Measurements from ENCODE around the gene OSBP2. TPM values are rescaled to one million over a fixed set of nuclear protein-coding genes. Genes with fewer than 3 reads are reported as not detected.

OSBP2 gene
- total RNA-seq, 1 experiment from 2014 or later, result 7.1 TPM

- no peaks in the 10 kb centered on the region for H3K27me3 ChIP-seq (ENCODE audit: insufficient read depth, low read depth)
- intact Hi-C loops (cut with micrococcal nuclease; ENCODE audit: unreplicated experiment), result no loop called here
- ChIA-PET POLR2A (ENCODE audit: unreplicated experiment) (interaction anchor here (0.5 kb wide), 1 partner anchor 20 kb away, joined by 3 read pairs; no protein-coding TSS in a partner anchor), CTCF (no interaction called here)
- no peaks in the 10 kb centered on the region for H3K79me2 ChIP-seq (ENCODE audit: low read depth)
- no peak overlapping the region for H2AFZ ChIP-seq
- DNase-seq, result peak in 1 of 2 experiments; percentile 26
- no TSS peak for BruUV-seq (replicated peaks)
- TF ChIP-seq CTCF (conservative IDR thresholded peaks at IDR 0.05) (no peak), EZH2 (IDR thresholded peaks at IDR 0.05; ENCODE audit: low read depth) (no peak)
- peaks cover 4% of the 10 kb centered on the region; the same call in 1 of the 2 replicates for H3F3A ChIP-seq (ENCODE audit: insufficient read depth, low read depth)
- H3K9me2 ChIP-seq (ENCODE audit: insufficient read depth), result no peaks in the 10 kb centered on the region
- H3K4me3 ChIP-seq, result no peak overlapping the region
- H4K20me1 ChIP-seq (ENCODE audit: insufficient read depth), result no peaks in the 10 kb centered on the region
- H3K4me2 ChIP-seq, result no peak overlapping the region
- H3K4me1 ChIP-seq (replicated peaks; ENCODE audit: insufficient read depth), result peaks cover 6% of the 10 kb centered on the region
- no peak overlapping the region for H3K27ac ChIP-seq
- H3K36me3 ChIP-seq (ENCODE audit: low read depth), result no peaks in the 10 kb centered on the region
- H3K9me3 ChIP-seq (ENCODE audit: insufficient read depth, low read depth), result no peaks in the 10 kb centered on the region
Measured at GRCh38 chr22:30662040-30662439, 32.6 kb upstream of the OSBP2 start.

GRCh38 chr22:30664798-30665197, 29.9 kb upstream of the OSBP2 start:
- Histone ChIP-seq H3K9me3 (ENCODE audit: insufficient read depth, low read depth) (no peaks in the 10 kb centered on the region), H3K4me3 (no peak overlapping the region), H3K4me1 (replicated peaks; ENCODE audit: insufficient read depth) (peaks cover 14% of the 10 kb centered on the region), H3K79me2 (ENCODE audit: low read depth) (no peaks in the 10 kb centered on the region), H3K4me2 (no peak overlapping the region), H3K27ac (no peak overlapping the region), H3F3A (ENCODE audit: insufficient read depth, low read depth) (peaks cover 4% of the 10 kb centered on the region; the same call in 1 of the 2 replicates), H3K27me3 (ENCODE audit: insufficient read depth, low read depth) (no peaks in the 10 kb centered on the region), H4K20me1 (ENCODE audit: insufficient read depth) (no peaks in the 10 kb centered on the region), H3K9me2 (ENCODE audit: insufficient read depth) (no peaks in the 10 kb centered on the region), H2AFZ (no peak overlapping the region), H3K36me3 (ENCODE audit: low read depth) (no peaks in the 10 kb centered on the region)
- intact Hi-C loops (cut with micrococcal nuclease; ENCODE audit: unreplicated experiment), result no loop called here
- CTCF ChIA-PET, result no interaction called here
- no peak for DNase-seq
- POLR2A ChIA-PET (ENCODE audit: unreplicated experiment), result no interaction called here
- BruUV-seq (replicated peaks), result no TSS peak
- TF ChIP-seq CTCF (conservative IDR thresholded peaks at IDR 0.05), result no peak

GRCh38 chr22:30665266-30665665, 29.4 kb upstream of the OSBP2 start:
- no peaks in the 10 kb centered on the region for H3K36me3 ChIP-seq (ENCODE audit: low read depth)
- H3K27ac ChIP-seq, result no peak overlapping the region
- no peaks in the 10 kb centered on the region for H3K9me3 ChIP-seq (ENCODE audit: insufficient read depth, low read depth)
- no peak overlapping the region for H2AFZ ChIP-seq
- ChIA-PET POLR2A (ENCODE audit: unreplicated experiment) (interaction anchor here (0.6 kb wide), 1 partner anchor 72 kb away, joined by 8 read pairs; no protein-coding TSS in a partner anchor), CTCF (no interaction called here)
- H3K4me3 ChIP-seq, result no peak overlapping the region
- DNase-seq, result no peak
- H3K27me3 ChIP-seq (ENCODE audit: insufficient read depth, low read depth), result no peaks in the 10 kb centered on the region
- H3K79me2 ChIP-seq (ENCODE audit: low read depth), result no peaks in the 10 kb centered on the region
- H3K9me2 ChIP-seq (ENCODE audit: insufficient read depth), result no peaks in the 10 kb centered on the region
- peaks cover 4% of the 10 kb centered on the region; the same call in 1 of the 2 replicates for H3F3A ChIP-seq (ENCODE audit: insufficient read depth, low read depth)
- TF ChIP-seq CTCF (conservative IDR thresholded peaks at IDR 0.05) (no peak), EZH2 (IDR thresholded peaks at IDR 0.05; ENCODE audit: low read depth) (no peak)
- intact Hi-C loops (cut with micrococcal nuclease; ENCODE audit: unreplicated experiment), result no loop called here
- H3K4me1 ChIP-seq (replicated peaks; ENCODE audit: insufficient read depth), result peaks cover 14% of the 10 kb centered on the region
- no TSS peak for BruUV-seq (replicated peaks)
- no peaks in the 10 kb centered on the region for H4K20me1 ChIP-seq (ENCODE audit: insufficient read depth)
- H3K4me2 ChIP-seq, result no peak overlapping the region

Measured in PC-9 (cell line).